IMR-90 (cell line): Measurements from ENCODE around the gene IGFBP5. TPM values are rescaled to one million over a fixed set of nuclear protein-coding genes. Genes with fewer than 3 reads are reported as not detected.

Experiments used
- ATAC-seq: fragments of 200-7000 bp; cut with Tn5 transposase; 2 replicates; pipeline ENCODE4 v1.9.1; 2020; ENCODE audit warnings: low read depth, mild to moderate bottlenecking, moderate library complexity
- BruUV-seq: library from RNA; stranded (reverse); fragments of 400-500 nt; replicated peaks from 2 replicates; lab custom pipeline; 2021; lab: Mats Ljungman, UMichigan
- CTCF ChIA-PET: fragments of 300-600 bp; formaldehyde crosslinking; extraction: SDS; loops from one replicate; lab custom pipeline; 2021; ENCODE audit warnings: antibody characterized with exemption; lab: Yijun Ruan, JAX
- POLR2A ChIA-PET: fragments of 300-600 bp; sonication (Branson Sonifier 250); formaldehyde crosslinking; loops from one replicate; lab custom pipeline; 2022; ENCODE audit warnings: antibody characterized with exemption; ENCODE audit not compliant: unreplicated experiment; lab: Charles Lee
- DNase-seq: peaks from one replicate; pipeline ENCODE4 v3.0.0; 2013
- H2AFZ ChIP-seq: replicated peaks from 2 replicates; pipeline ENCODE3; 2013; ENCODE audit warnings: low read length, mild to moderate bottlenecking; ENCODE audit not compliant: poor library complexity
- H2AK5ac ChIP-seq: 2 replicates; pipeline ENCODE4 v1.6.1; 2013; ENCODE audit warnings: low read depth, low read length, inconsistent platforms
- H2AK9ac ChIP-seq: replicated peaks from 2 replicates; pipeline ENCODE3; 2013; ENCODE audit warnings: mild to moderate bottlenecking, low read depth, low read length, moderate library complexity; ENCODE audit not compliant: poor library complexity
- H2BK120ac ChIP-seq: 2 replicates; pipeline ENCODE4 v1.6.1; 2013; ENCODE audit warnings: low read depth, low read length, inconsistent platforms
- H2BK15ac ChIP-seq: 3 replicates; pipeline ENCODE4 v1.6.1; 2013; ENCODE audit warnings: low read depth, low read length, inconsistent platforms
- H2BK20ac ChIP-seq: 2 replicates; pipeline ENCODE4 v1.6.1; 2013; ENCODE audit warnings: low read depth, mild to moderate bottlenecking, inconsistent platforms, low read length, moderate library complexity
- H2BK5ac ChIP-seq: 2 replicates; pipeline ENCODE4 v1.6.1; 2013; ENCODE audit warnings: mild to moderate bottlenecking, low read depth, low read length, inconsistent platforms; ENCODE audit not compliant: poor library complexity, severe bottlenecking
- H3K14ac ChIP-seq: replicated peaks from 2 replicates; pipeline ENCODE4 v1.6.1; 2013; ENCODE audit warnings: low read depth, low read length, inconsistent platforms
- H3K18ac ChIP-seq: 2 replicates; pipeline ENCODE4 v1.6.1; 2013; ENCODE audit warnings: low read depth, low read length, control low read depth
- H3K23ac ChIP-seq: 2 replicates; pipeline ENCODE4 v1.6.1; 2013; ENCODE audit warnings: low read depth, low read length, inconsistent platforms
- H3K27ac ChIP-seq: 2 replicates; pipeline ENCODE4 v1.5.1; 2013; ENCODE audit warnings: mild to moderate bottlenecking, control low read depth, low read length; ENCODE audit not compliant: insufficient read depth
- H3K27me3 ChIP-seq: 2 replicates; pipeline ENCODE4 v1.6.1; 2013; ENCODE audit warnings: low read length; ENCODE audit not compliant: control insufficient read depth, insufficient read depth
- H3K36me3 ChIP-seq: 2 replicates; pipeline ENCODE4 v1.6.1; 2013; ENCODE audit warnings: low read length, mixed read lengths; ENCODE audit not compliant: control insufficient read depth, insufficient read depth
- H3K4ac ChIP-seq: 2 replicates; pipeline ENCODE4 v1.6.1; 2013; ENCODE audit warnings: low read depth, low read length, inconsistent platforms
- H3K4me1 ChIP-seq: 2 replicates; pipeline ENCODE4 v1.6.1; 2013; ENCODE audit warnings: low read length, mixed read lengths; ENCODE audit not compliant: control insufficient read depth, insufficient read depth
- H3K4me2 ChIP-seq: 2 replicates; pipeline ENCODE4 v1.6.1; 2013; ENCODE audit warnings: low read depth, mild to moderate bottlenecking, control low read depth, low read length, moderate library complexity
- H3K4me3 ChIP-seq: 2 replicates; pipeline ENCODE4 v1.5.1; 2013; ENCODE audit warnings: low read depth, mild to moderate bottlenecking, control low read depth, low read length, moderate library complexity; ENCODE audit not compliant: insufficient read depth
- H3K56ac ChIP-seq: 2 replicates; pipeline ENCODE4 v1.6.1; 2013; ENCODE audit warnings: low read length, inconsistent platforms; ENCODE audit not compliant: insufficient read depth; ENCODE audit errors: extremely low read depth
- H3K79me1 ChIP-seq, 2 experiments: 2 replicates each; pipeline ENCODE4 v1.6.1; 2013; ENCODE audit warnings: low read length in 2 of 2, inconsistent platforms in 1 of 2, low read depth in 1 of 2
- H3K9ac ChIP-seq: 2 replicates; pipeline ENCODE4 v1.6.1; 2013; ENCODE audit warnings: low read depth, low read length, control low read depth
- H3K9me1 ChIP-seq: 2 replicates; pipeline ENCODE4 v1.6.1; 2013; ENCODE audit warnings: low read length, inconsistent platforms; ENCODE audit not compliant: insufficient read depth
- H3K9me3 ChIP-seq: 2 replicates; pipeline ENCODE4 v1.6.1; 2013; ENCODE audit warnings: low read length; ENCODE audit not compliant: control insufficient read depth, insufficient read depth
- H4K20me1 ChIP-seq: 2 replicates; pipeline ENCODE4 v1.6.1; 2013; ENCODE audit warnings: low read length, inconsistent platforms; ENCODE audit not compliant: insufficient read depth
- H4K5ac ChIP-seq: 2 replicates; pipeline ENCODE4 v1.6.1; 2013; ENCODE audit warnings: mild to moderate bottlenecking, low read depth, low read length, control low read depth
- H4K8ac ChIP-seq, 2 experiments: 2 replicates each; pipeline ENCODE4 v1.6.1; 2013; ENCODE audit warnings: low read depth in 2 of 2, low read length in 2 of 2, control low read depth in 1 of 2, inconsistent platforms in 1 of 2
- H4K91ac ChIP-seq: 2 replicates; pipeline ENCODE4 v1.6.1; 2013; ENCODE audit warnings: low read depth, low read length, inconsistent platforms; ENCODE audit not compliant: insufficient read depth
- CEBPB ChIP-seq: IDR thresholded peaks from 2 replicates; pipeline ENCODE4 v1.6.1; 2012; ENCODE audit warnings: low read depth, low read length, improper control_type of control experiment
- NFE2L2 ChIP-seq: fragments of 150-350 bp; IDR thresholded peaks from 2 replicates; pipeline ENCODE4 v1.6.1; 2016; ENCODE audit warnings: low read depth, mild to moderate bottlenecking, low read length
- RCOR1 ChIP-seq: IDR thresholded peaks from 2 replicates; pipeline ENCODE4 v1.6.1; 2012; ENCODE audit warnings: mild to moderate bottlenecking, low read length, improper control_type of control experiment; ENCODE audit not compliant: insufficient replicate concordance
- SMC3 ChIP-seq: fragments of 150-350 bp; IDR thresholded peaks from 2 replicates; pipeline ENCODE4 v1.6.1; 2016; ENCODE audit warnings: low read depth, mild to moderate bottlenecking, antibody characterized with exemption, low read length, moderate library complexity
- WGBS, 2 experiments: methylation state at CpG; one replicate each; pipeline versions ENCODE4 v1.1.5 to v1.1.7; 2013; ENCODE audit warnings: missing lambda C conversion rate in 2 of 2; ENCODE audit not compliant: insufficient read length in 1 of 2; ENCODE audit errors: extremely low coverage in 2 of 2; 5-methylcytosine and 5-hydroxymethylcytosine counted together
- dilution Hi-C: fragments of 300-500 bp; cut with HindIII; formaldehyde crosslinking; loops from one replicate; pipeline ENCODE4 v1.14.3; 2018; ENCODE audit warnings: low sequenced_read_pairs; ENCODE audit not compliant: unreplicated experiment
- in situ Hi-C: fragments of 300-500 bp; cut with MboI; formaldehyde crosslinking; loops from 3 replicates; pipeline ENCODE4 v1.14.3; 2019; ENCODE audit warnings: low sequenced_read_pairs, inconsistent platforms, mixed read lengths
- intact Hi-C: fragments of 100-400 bp; cut with micrococcal nuclease; formaldehyde crosslinking; loops from 2 replicates; pipeline ENCODE4 v1.10.0; 2022
- polyA plus RNA-seq, 3 experiments: library from polyadenylated mRNA; depleted of rRNA; stranded (reverse); fragments of >200 nt; gene quantifications; 2 replicates each; pipeline ENCODE4 v1.2.3, GENCODE V29; 2012; ENCODE audit warnings: low replicate concordance in 1 of 3
- total RNA-seq: library from RNA; depleted of rRNA; stranded (reverse); fragments of >200 nt; gene quantifications from 2 replicates; pipeline ENCODE4 v1.2.3, GENCODE V29; 2012

Gene IGFBP5
- total and polyA plus RNA-seq, 2 of the 4 experiments (the other 2 are of a cell fraction), result 392 to 1,339 TPM

GRCh38 chr2:216650626-216651257 lies 44.6 kb downstream of the IGFBP5 start (continued):
- TF ChIP-seq CEBPB (no peak), NFE2L2 (no peak)

GRCh38 chr2:216649574-216649973 lies 45.8 kb downstream of the IGFBP5 start:
- H3K14ac ChIP-seq, result no peak overlapping the region
- H3K56ac ChIP-seq, result no peak overlapping the region
- H3K27ac ChIP-seq, result no peak overlapping the region
- dilution Hi-C loops, result no loop called here
- 17% methylated on average over 1 of the region's 5 CpGs; no CpG with 5 or more reads in 1 of the 2 experiments for WGBS, 2 experiments
- intact Hi-C loops, result no loop called here
- ChIA-PET POLR2A (no interaction called here), CTCF (interaction anchor here (1.3 kb wide), 1 partner anchor 130 kb away, joined by 3 read pairs; no protein-coding TSS in a partner anchor)
- H2AFZ ChIP-seq, result no peak overlapping the region
- no peaks in the 10 kb centered on the region for H3K36me3 ChIP-seq
- H2BK20ac ChIP-seq, result no peak overlapping the region
- H3K4me1 ChIP-seq, result peaks cover 29% of the 10 kb centered on the region; the same call in 1 of the 2 replicates
- H3K4me2 ChIP-seq, result no peak overlapping the region; the same call in 1 of the 2 replicates
- peak overlapping the region; percentile 45; the same call in 1 of the 2 replicates for H3K18ac ChIP-seq
- no TSS peak for BruUV-seq
- H4K8ac ChIP-seq, result no peak overlapping the region
- no peak overlapping the region for H3K9ac ChIP-seq
- no peak overlapping the region for H2BK5ac ChIP-seq
- H3K9me1 ChIP-seq, result peaks cover 4% of the 10 kb centered on the region
- in situ Hi-C loops, result no loop called here
- no peak overlapping the region for H2BK15ac ChIP-seq
- H3K9me3 ChIP-seq, result no peaks in the 10 kb centered on the region
- H2AK5ac ChIP-seq, result no peak overlapping the region
- H3K27me3 ChIP-seq, result peaks cover 1% of the 10 kb centered on the region; the same call in 1 of the 2 replicates
- no peak overlapping the region for H2AK9ac ChIP-seq
- no peak overlapping the region for H3K4ac ChIP-seq
- H3K23ac ChIP-seq, result no peak overlapping the region
- ATAC-seq (no peak), DNase-seq (no peak)
- H3K79me1 ChIP-seq, result no peaks in the 10 kb centered on the region
- H4K91ac ChIP-seq, result no peak overlapping the region
- no peak overlapping the region for H2BK120ac ChIP-seq
- H3K4me3 ChIP-seq, result no peak overlapping the region
- TF ChIP-seq SMC3, result no peak
- TF ChIP-seq RCOR1, result no peak
- H4K20me1 ChIP-seq, result no peaks in the 10 kb centered on the region
- peak overlapping the region; percentile 29; the same call in 1 of the 2 replicates for H4K5ac ChIP-seq
